ENCODE measurements around the gene TTC16.

The TTC16 gene

GRCh38 chr9:127720031-127720864, 4.4 kb downstream of the TTC16 start:
- in situ Hi-C loops (cut with MboI; ENCODE audit: low sequenced_read_pairs) = no loop called here

GRCh38 chr9:127720865-127721227, 5.0 kb downstream of the TTC16 start:
- in situ Hi-C loops (cut with MboI; ENCODE audit: low sequenced_read_pairs) = no loop called here

GRCh38 chr9:127721391-127721821, 5.5 kb downstream of the TTC16 start:
- in situ Hi-C loops (cut with MboI; ENCODE audit: low sequenced_read_pairs) = no loop called here

- in situ Hi-C loops (cut with MboI; ENCODE audit: low sequenced_read_pairs) = no loop called here
Observed at GRCh38 chr9:127722055-127722745, 6.3 kb downstream of the TTC16 start.

GRCh38 chr9:127723013-127723412, 7.1 kb downstream of the TTC16 start:
- in situ Hi-C loops (cut with MboI; ENCODE audit: low sequenced_read_pairs) = no loop called here

GRCh38 chr9:127723444-127723843, 7.6 kb downstream of the TTC16 start:
- in situ Hi-C loops (cut with MboI; ENCODE audit: low sequenced_read_pairs) = no loop called here

GRCh38 chr9:127724012-127724411, 8.1 kb downstream of the TTC16 start:
- in situ Hi-C loops (cut with MboI; ENCODE audit: low sequenced_read_pairs) = no loop called here

GRCh38 chr9:127726871-127727270, 11.0 kb downstream of the TTC16 start:
- in situ Hi-C loops (cut with MboI; ENCODE audit: low sequenced_read_pairs) = no loop called here

GRCh38 chr9:127728808-127729207, 12.9 kb downstream of the TTC16 start:
- in situ Hi-C loops (cut with MboI; ENCODE audit: low sequenced_read_pairs) = no loop called here

- in situ Hi-C loops (cut with MboI; ENCODE audit: low sequenced_read_pairs) = no loop called here
Observed at GRCh38 chr9:127729522-127730256, 13.8 kb downstream of the TTC16 start.

- in situ Hi-C loops (cut with MboI; ENCODE audit: low sequenced_read_pairs) = no loop called here
Observed at GRCh38 chr9:127730262-127730661, 14.4 kb downstream of the TTC16 start.

GRCh38 chr9:127730799-127731410, 15.0 kb downstream of the TTC16 start:
- in situ Hi-C loops (cut with MboI; ENCODE audit: low sequenced_read_pairs) = no loop called here

- in situ Hi-C loops (cut with MboI; ENCODE audit: low sequenced_read_pairs) = no loop called here
Observed at GRCh38 chr9:127731938-127732337, 16.1 kb downstream of the TTC16 start.

GRCh38 chr9:127732444-127732843, 16.6 kb downstream of the TTC16 start:
- in situ Hi-C loops (cut with MboI; ENCODE audit: low sequenced_read_pairs) = no loop called here

GRCh38 chr9:127733614-127734013, 17.7 kb downstream of the TTC16 start:
- in situ Hi-C loops (cut with MboI; ENCODE audit: low sequenced_read_pairs) = no loop called here

GRCh38 chr9:127734247-127734746, 18.4 kb downstream of the TTC16 start:
- in situ Hi-C loops (cut with MboI; ENCODE audit: low sequenced_read_pairs) = no loop called here

- in situ Hi-C loops (cut with MboI; ENCODE audit: low sequenced_read_pairs) = no loop called here
Observed at GRCh38 chr9:127734747-127735529, 19.1 kb downstream of the TTC16 start, which contains the start of gene TOR2A. TSS of gene TOR2A (minus strand) at chr9:127735294. CDS start at chr9:127735270, 24 bp downstream.

GRCh38 chr9:127735530-127736185, 19.8 kb downstream of the TTC16 start:
- in situ Hi-C loops (cut with MboI; ENCODE audit: low sequenced_read_pairs) = no loop called here

GRCh38 chr9:127738666-127739065, 22.8 kb downstream of the TTC16 start:
- in situ Hi-C loops (cut with MboI; ENCODE audit: low sequenced_read_pairs) = no loop called here

All from hTERT RPE-1 (cell line).